Measurements from ENCODE around the gene PDE8A.

DNA sequence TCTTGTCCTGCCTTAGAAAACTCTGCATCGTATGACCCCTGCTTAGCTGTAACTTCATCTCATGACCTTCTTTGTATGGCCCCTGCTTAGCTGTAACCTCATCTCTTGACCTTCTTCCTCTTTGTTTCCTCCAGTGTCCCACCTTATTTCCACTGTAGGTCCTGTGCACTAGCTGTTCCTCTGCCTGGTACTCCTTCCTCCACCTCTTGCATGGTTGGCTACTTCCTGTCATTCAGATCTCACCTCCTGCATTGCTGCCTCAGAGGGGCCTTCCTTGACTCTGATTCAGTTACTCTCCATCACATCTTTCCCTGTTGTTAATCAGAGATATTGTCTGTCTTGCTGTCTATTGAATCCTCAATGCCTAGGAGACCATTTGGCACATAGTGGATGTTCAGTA, 63.2 kb downstream of the PDE8A start:
- TF ChIP-seq EZH2phosphoT487 (IDR thresholded peaks at IDR 0.05; ENCODE audit: unreplicated experiment): no peak
- TF ChIP-seq CREB1 (CRISPR knock-in tag; IDR thresholded peaks at IDR 0.05; ENCODE audit: low read depth): no peak
